ENCODE results near the gene PCLAF. TPM values are rescaled to one million over a fixed set of nuclear protein-coding genes. Genes with fewer than 3 reads are reported as not detected.

The PCLAF gene
- total and polyA plus RNA-seq, 2 of the 13 experiments (the other 11 are each of a cell fraction or from before 2014, with no cell fraction given) = 98.6 to 98.9 TPM

DNA sequence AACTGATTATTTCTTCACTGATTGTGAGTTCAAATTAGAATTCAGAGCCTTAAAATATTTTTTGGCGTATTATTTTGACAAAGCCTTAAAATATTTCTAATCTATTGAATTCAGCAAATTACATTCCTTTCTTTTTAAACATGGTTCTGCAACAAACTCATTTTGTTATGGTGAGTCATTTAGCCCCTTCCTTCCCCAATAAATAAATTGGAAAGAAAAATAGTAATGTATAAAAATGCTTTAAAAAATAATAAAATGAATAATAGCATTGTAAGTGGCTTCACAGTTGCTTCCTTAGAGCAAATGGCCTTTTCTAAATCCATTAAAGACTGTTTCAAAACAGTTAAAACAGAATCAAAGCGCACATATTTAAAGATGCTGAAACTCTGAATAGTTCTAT, 37.4 kb downstream of the PCLAF start (continued):
- TF ChIP-seq MAFF (IDR thresholded peaks at IDR 0.05; ENCODE audit: low read depth, low read length) (no peak), KAT8 (CRISPR knock-in tag; IDR thresholded peaks at IDR 0.05) (no peak), ZNF614 (CRISPR knock-in tag; IDR thresholded peaks at IDR 0.05; ENCODE audit: borderline replicate concordance) (no peak), MLLT10 (CRISPR knock-in tag; IDR thresholded peaks at IDR 0.05) (no peak), MZF1 (CRISPR knock-in tag; IDR thresholded peaks at IDR 0.05; ENCODE audit: borderline replicate concordance) (no peak), ZNF230 (CRISPR knock-in tag; IDR thresholded peaks at IDR 0.05) (no peak)
- TF ChIP-seq, protein P1, sequence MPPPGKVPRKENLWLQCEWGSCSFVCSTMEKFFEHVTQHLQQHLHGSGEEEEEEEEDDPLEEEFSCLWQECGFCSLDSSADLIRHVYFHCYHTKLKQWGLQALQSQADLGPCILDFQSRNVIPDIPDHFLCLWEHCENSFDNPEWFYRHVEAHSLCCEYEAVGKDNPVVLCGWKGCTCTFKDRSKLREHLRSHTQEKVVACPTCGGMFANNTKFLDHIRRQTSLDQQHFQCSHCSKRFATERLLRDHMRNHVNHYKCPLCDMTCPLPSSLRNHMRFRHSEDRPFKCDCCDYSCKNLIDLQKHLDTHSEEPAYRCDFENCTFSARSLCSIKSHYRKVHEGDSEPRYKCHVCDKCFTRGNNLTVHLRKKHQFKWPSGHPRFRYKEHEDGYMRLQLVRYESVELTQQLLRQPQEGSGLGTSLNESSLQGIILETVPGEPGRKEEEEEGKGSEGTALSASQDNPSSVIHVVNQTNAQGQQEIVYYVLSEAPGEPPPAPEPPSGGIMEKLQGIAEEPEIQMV (CRISPR knock-in tag; IDR thresholded peaks at IDR 0.05; ENCODE audit: low read depth) = no peak
- TF ChIP-seq, protein P2, sequence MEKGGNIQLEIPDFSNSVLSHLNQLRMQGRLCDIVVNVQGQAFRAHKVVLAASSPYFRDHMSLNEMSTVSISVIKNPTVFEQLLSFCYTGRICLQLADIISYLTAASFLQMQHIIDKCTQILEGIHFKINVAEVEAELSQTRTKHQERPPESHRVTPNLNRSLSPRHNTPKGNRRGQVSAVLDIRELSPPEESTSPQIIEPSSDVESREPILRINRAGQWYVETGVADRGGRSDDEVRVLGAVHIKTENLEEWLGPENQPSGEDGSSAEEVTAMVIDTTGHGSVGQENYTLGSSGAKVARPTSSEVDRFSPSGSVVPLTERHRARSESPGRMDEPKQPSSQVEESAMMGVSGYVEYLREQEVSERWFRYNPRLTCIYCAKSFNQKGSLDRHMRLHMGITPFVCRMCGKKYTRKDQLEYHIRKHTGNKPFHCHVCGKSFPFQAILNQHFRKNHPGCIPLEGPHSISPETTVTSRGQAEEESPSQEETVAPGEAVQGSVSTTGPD (CRISPR knock-in tag; IDR thresholded peaks at IDR 0.05) = no peak

DNA sequence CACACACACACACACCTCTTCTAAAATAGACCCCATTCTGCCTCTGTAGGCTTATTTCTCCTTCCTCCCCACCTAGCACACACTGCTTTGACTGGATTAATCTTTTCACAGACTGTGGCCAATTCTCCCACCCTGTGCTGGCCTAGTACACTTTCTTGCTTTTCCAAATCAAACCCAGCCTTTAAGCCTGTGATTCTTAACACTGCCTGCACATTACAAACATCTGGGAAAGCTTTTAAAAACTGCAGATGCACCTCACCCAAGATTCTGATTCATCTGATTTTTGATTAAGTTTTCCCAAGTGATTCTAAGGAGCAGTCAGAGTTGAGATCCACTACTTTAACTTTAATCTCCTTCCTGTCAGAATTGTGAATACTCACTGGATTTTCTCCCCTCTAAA, 38.0 kb downstream of the PCLAF start:
- Histone ChIP-seq H3K27ac (ENCODE audit: extremely low read length, insufficient read depth, low read length) (no peak overlapping the region), H3K9ac (ENCODE audit: insufficient read depth, low read depth, low read length) (no peak overlapping the region), H3K9me3 (ENCODE audit: low read length) (no peaks in the 10 kb centered on the region), H3K4me2 (ENCODE audit: low read depth, low read length) (no peak overlapping the region), H3K4me3 (replicated peaks in 1 of 3; ENCODE audit: insufficient read depth in 1 of 3, low read depth in 2 of 3, low read length in 3 of 3) (no peak overlapping the region), H3K4me1 (ENCODE audit: insufficient read depth, low read length) (peaks cover 10% of the 10 kb centered on the region), H3K27me3 (ENCODE audit: control insufficient read depth in 1 of 2, insufficient read depth in 2 of 2, low read length in 2 of 2) (no peaks in the 10 kb centered on the region; a peak in 1 of 5 replicates), H3K79me2 (ENCODE audit: insufficient read depth, low read length) (peaks cover 15% of the 10 kb centered on the region), H4K20me1 (ENCODE audit: insufficient read depth, low read length) (no peaks in the 10 kb centered on the region), H3K36me3 (replicated peaks in 1 of 2; ENCODE audit: control insufficient read depth in 1 of 2, insufficient read depth in 2 of 2, low read length in 2 of 2) (peaks cover 0 to 15% of the 10 kb centered on the region in 2 experiments; a peak in 4 of 5 replicates), H2AFZ (ENCODE audit: low read length) (no peak overlapping the region)
- ChIA-PET CTCF (ENCODE audit: low intra/inter-chr PET ratio, low total read pairs) (no interaction called here), POLR2A (no interaction called here)
- no peak for FAIRE-seq
- in situ Hi-C loops (cut with HindIII; ENCODE audit: extremely low pct_ligation_motif_present, low pct_unique_long_range_greater_than_20kb) = no loop called here
- intact Hi-C loops (cut with micrococcal nuclease; ENCODE audit: unreplicated experiment) = no loop called here
- no peak for DNase-seq (ENCODE audit: low spot score)
- no TSS peak for BruUV-seq (replicated peaks)
- no peak for ATAC-seq
- TF ChIP-seq HOXA7 (CRISPR knock-in tag; IDR thresholded peaks at IDR 0.05) (no peak), ZNF746 (CRISPR knock-in tag; IDR thresholded peaks at IDR 0.05) (no peak), NR2C2 (CRISPR knock-in tag; IDR thresholded peaks at IDR 0.05; ENCODE audit: borderline replicate concordance) (no peak), MTF2 (CRISPR knock-in tag; IDR thresholded peaks at IDR 0.05; ENCODE audit: borderline replicate concordance) (no peak), ZNF337 (CRISPR knock-in tag; IDR thresholded peaks at IDR 0.05; ENCODE audit: borderline replicate concordance, low read depth) (no peak), ZFAT (CRISPR knock-in tag; conservative IDR thresholded peaks at IDR 0.05) (no peak), ZNF678 (CRISPR knock-in tag; IDR thresholded peaks at IDR 0.05) (no peak), ZNF224 (CRISPR knock-in tag; IDR thresholded peaks at IDR 0.05) (no peak), SALL2 (CRISPR knock-in tag; IDR thresholded peaks at IDR 0.05) (no peak), ZFP62 (CRISPR knock-in tag; IDR thresholded peaks at IDR 0.05) (no peak), ZNF761 (CRISPR knock-in tag; conservative IDR thresholded peaks at IDR 0.05) (no peak), ZNF788 (CRISPR knock-in tag; IDR thresholded peaks at IDR 0.05; ENCODE audit: borderline replicate concordance) (no peak), ZNF552 (CRISPR knock-in tag; IDR thresholded peaks at IDR 0.05; ENCODE audit: borderline replicate concordance) (no peak), SYNCRIP (IDR thresholded peaks at IDR 0.05; ENCODE audit: insufficient read depth, low read depth, low read length) (no peak)
- TF ChIP-seq, protein P3, sequence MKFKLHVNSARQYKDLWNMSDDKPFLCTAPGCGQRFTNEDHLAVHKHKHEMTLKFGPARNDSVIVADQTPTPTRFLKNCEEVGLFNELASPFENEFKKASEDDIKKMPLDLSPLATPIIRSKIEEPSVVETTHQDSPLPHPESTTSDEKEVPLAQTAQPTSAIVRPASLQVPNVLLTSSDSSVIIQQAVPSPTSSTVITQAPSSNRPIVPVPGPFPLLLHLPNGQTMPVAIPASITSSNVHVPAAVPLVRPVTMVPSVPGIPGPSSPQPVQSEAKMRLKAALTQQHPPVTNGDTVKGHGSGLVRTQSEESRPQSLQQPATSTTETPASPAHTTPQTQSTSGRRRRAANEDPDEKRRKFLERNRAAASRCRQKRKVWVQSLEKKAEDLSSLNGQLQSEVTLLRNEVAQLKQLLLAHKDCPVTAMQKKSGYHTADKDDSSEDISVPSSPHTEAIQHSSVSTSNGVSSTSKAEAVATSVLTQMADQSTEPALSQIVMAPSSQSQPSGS (CRISPR knock-in tag; IDR thresholded peaks at IDR 0.05) = no peak

Data from HepG2 (cell line).